Keratinocyte (primary cell): ENCODE results near the gene TPM2. TPM values are rescaled to one million over a fixed set of nuclear protein-coding genes. Genes with fewer than 3 reads are reported as not detected.

Experiments used
- DNase-seq: peaks from one replicate; pipeline ENCODE4 v3.0.0-alpha.2; 2011; ENCODE audit warnings: low read depth, missing footprints, low spot score
- FAIRE-seq: peaks from 2 replicates; lab custom pipeline; 2011; peaks lifted over from hg19 to GRCh38; lab: Jason Lieb, UNC
- H2AFZ ChIP-seq: 2 replicates; pipeline ENCODE4 v1.6.0; 2012; ENCODE audit warnings: low read length, control low read depth, inconsistent platforms; ENCODE audit not compliant: control insufficient read depth
- H3K27ac ChIP-seq: 2 replicates; pipeline ENCODE4 v1.5.1; 2011; ENCODE audit warnings: low read length; ENCODE audit not compliant: control insufficient read depth, insufficient read depth
- H3K27me3 ChIP-seq: 3 replicates; pipeline ENCODE4 v1.6.0; 2011; ENCODE audit warnings: low read length; ENCODE audit not compliant: control insufficient read depth, insufficient read depth; ENCODE audit errors: extremely low read depth
- H3K36me3 ChIP-seq, 2 experiments: 2 replicates in 1 of 2; 3 replicates in 1 of 2; pipeline ENCODE4 v1.5.1; 2011; ENCODE audit warnings: low read length in 2 of 2, mild to moderate bottlenecking in 1 of 2; ENCODE audit not compliant: control insufficient read depth in 2 of 2, insufficient read depth in 2 of 2; ENCODE audit errors: extremely low read depth in 1 of 2
- H3K4me1 ChIP-seq: 3 replicates; pipeline ENCODE4 v1.5.1; 2011; ENCODE audit warnings: low read length; ENCODE audit not compliant: control insufficient read depth, insufficient read depth; ENCODE audit errors: extremely low read depth
- H3K4me2 ChIP-seq: 3 replicates; pipeline ENCODE4 v1.6.0; 2011; ENCODE audit warnings: low read depth, low read length; ENCODE audit not compliant: control insufficient read depth, insufficient read depth; ENCODE audit errors: extremely low read depth
- H3K4me3 ChIP-seq, 3 experiments: fragments of 200-600 bp in 1 of 3; sonication (generic) in 1 of 3; 2 replicates in 2 of 3; 3 replicates in 1 of 3; pipeline ENCODE4 v1.5.1; 2011 to 2016; ENCODE audit warnings: low read length in 3 of 3, mild to moderate bottlenecking in 3 of 3, control low read depth in 2 of 3, inconsistent platforms in 1 of 3, low read depth in 1 of 3, mixed read lengths in 1 of 3, mixed run types in 1 of 3, moderate library complexity in 1 of 3; ENCODE audit not compliant: control insufficient read depth in 2 of 3, insufficient read depth in 2 of 3; ENCODE audit errors: extremely low read depth in 1 of 3
- H3K79me2 ChIP-seq: 2 replicates; pipeline ENCODE4 v1.6.0; 2012; ENCODE audit warnings: low read length; ENCODE audit not compliant: control insufficient read depth, insufficient read depth
- H3K9ac ChIP-seq: 3 replicates; pipeline ENCODE4 v1.6.0; 2011; ENCODE audit warnings: low read length; ENCODE audit not compliant: control insufficient read depth, insufficient read depth; ENCODE audit errors: extremely low read depth
- H3K9me1 ChIP-seq: 3 replicates; pipeline ENCODE4 v1.6.0; 2011; ENCODE audit warnings: low read length; ENCODE audit not compliant: control insufficient read depth, insufficient read depth; ENCODE audit errors: extremely low read depth
- H3K9me3 ChIP-seq: 2 replicates; pipeline ENCODE4 v1.5.1; 2012; ENCODE audit warnings: low read depth, low read length; ENCODE audit not compliant: control insufficient read depth
- H4K20me1 ChIP-seq: 3 replicates; pipeline ENCODE4 v1.6.0; 2011; ENCODE audit warnings: low read length; ENCODE audit not compliant: control insufficient read depth, insufficient read depth; ENCODE audit errors: extremely low read depth
- EZH2 ChIP-seq: IDR thresholded peaks from one replicate; pipeline ENCODE4 v1.6.1; 2012; ENCODE audit warnings: inconsistent platforms, mild to moderate bottlenecking, low read length, moderate library complexity
- dilution Hi-C: fragments of 300-500 bp; cut with MboI; formaldehyde crosslinking; loops from one replicate; pipeline ENCODE4 v1.7.0; 2020; ENCODE audit warnings: low sequenced_read_pairs; ENCODE audit not compliant: extremely low pct_ligation_motif_present
- polyA plus RNA-seq, 5 experiments: library from polyadenylated mRNA; depleted of rRNA in 3 of 5; stranded (reverse) in 3 of 5; stranded (forward) in 1 of 5; unstranded in 1 of 5; fragments of >200 nt; gene quantifications; 1 replicate in 1 of 5; 2 replicates in 3 of 5; 3 replicates in 1 of 5; pipeline versions ENCODE4 v1.2.1 to v1.2.3, GENCODE V29; 2011 to 2012; ENCODE audit warnings: missing spikeins in 2 of 5, low read depth in 1 of 5, low replicate concordance in 1 of 5
- TF ChIP-seq, protein P1 (sequence below), 3 experiments: IDR thresholded peaks in 1 of 3; conservative IDR thresholded peaks in 1 of 3; optimal IDR thresholded peaks in 1 of 3; 2 replicates in 2 of 3; 3 replicates in 1 of 3; pipeline versions ENCODE3 to v1.5.1; 2011; ENCODE audit warnings: low read length in 3 of 3, mild to moderate bottlenecking in 3 of 3, moderate library complexity in 2 of 3, control low read depth in 1 of 3, inconsistent platforms in 1 of 3; ENCODE audit not compliant: insufficient read depth in 2 of 3; ENCODE audit errors: extremely low read depth in 1 of 3

The TPM2 gene
- polyA plus RNA-seq, 1 donor (not counting 4 experiments of a cell fraction or from before 2014, with no cell fraction given), result 53.1 TPM

- no peaks in the 10 kb centered on the region for H3K4me1 ChIP-seq
- H3K4me2 ChIP-seq, result no peak overlapping the region
- H4K20me1 ChIP-seq, result peaks cover 3% of the 10 kb centered on the region
- H3K27ac ChIP-seq, result no peak overlapping the region
- no peak overlapping the region for H3K9ac ChIP-seq
- H3K9me3 ChIP-seq, result no peaks in the 10 kb centered on the region
- no peak overlapping the region for H3K4me3 ChIP-seq
- H3K9me1 ChIP-seq, result no peaks in the 10 kb centered on the region
- DNase-seq (no peak), FAIRE-seq (no peak)
- dilution Hi-C loops, result no loop called here
- TF ChIP-seq, protein P1, sequence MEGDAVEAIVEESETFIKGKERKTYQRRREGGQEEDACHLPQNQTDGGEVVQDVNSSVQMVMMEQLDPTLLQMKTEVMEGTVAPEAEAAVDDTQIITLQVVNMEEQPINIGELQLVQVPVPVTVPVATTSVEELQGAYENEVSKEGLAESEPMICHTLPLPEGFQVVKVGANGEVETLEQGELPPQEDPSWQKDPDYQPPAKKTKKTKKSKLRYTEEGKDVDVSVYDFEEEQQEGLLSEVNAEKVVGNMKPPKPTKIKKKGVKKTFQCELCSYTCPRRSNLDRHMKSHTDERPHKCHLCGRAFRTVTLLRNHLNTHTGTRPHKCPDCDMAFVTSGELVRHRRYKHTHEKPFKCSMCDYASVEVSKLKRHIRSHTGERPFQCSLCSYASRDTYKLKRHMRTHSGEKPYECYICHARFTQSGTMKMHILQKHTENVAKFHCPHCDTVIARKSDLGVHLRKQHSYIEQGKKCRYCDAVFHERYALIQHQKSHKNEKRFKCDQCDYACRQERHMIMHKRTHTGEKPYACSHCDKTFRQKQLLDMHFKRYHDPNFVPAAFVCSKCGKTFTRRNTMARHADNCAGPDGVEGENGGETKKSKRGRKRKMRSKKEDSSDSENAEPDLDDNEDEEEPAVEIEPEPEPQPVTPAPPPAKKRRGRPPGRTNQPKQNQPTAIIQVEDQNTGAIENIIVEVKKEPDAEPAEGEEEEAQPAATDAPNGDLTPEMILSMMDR (optimal IDR thresholded peaks at IDR 0.05 in 1 of 3, IDR thresholded peaks at IDR 0.05 in 1 of 3, conservative IDR thresholded peaks at IDR 0.05 in 1 of 3; ENCODE audit: extremely low read depth in 1 of 3, insufficient read depth in 2 of 3, low read length in 3 of 3), result no peak
- no peak for TF ChIP-seq EZH2
- no peak overlapping the region for H2AFZ ChIP-seq
- peaks cover 41 to 50% of the 10 kb centered on the region in 2 experiments for H3K36me3 ChIP-seq
- H3K27me3 ChIP-seq, result no peaks in the 10 kb centered on the region
- no peaks in the 10 kb centered on the region for H3K79me2 ChIP-seq
Observed at GRCh38 chr9:35697486-35697885, 7.8 kb upstream of the TPM2 start.

- Histone ChIP-seq H3K79me2 (no peaks in the 10 kb centered on the region), H3K36me3 (peaks cover 38 to 44% of the 10 kb centered on the region in 2 experiments), H3K27ac (no peak overlapping the region), H3K4me2 (no peak overlapping the region), H3K4me3 (no peak overlapping the region), H3K9me3 (no peaks in the 10 kb centered on the region), H3K27me3 (no peaks in the 10 kb centered on the region), H3K9me1 (no peaks in the 10 kb centered on the region), H2AFZ (no peak overlapping the region), H3K4me1 (no peaks in the 10 kb centered on the region), H3K9ac (no peak overlapping the region), H4K20me1 (peaks cover 3% of the 10 kb centered on the region)
- DNase-seq (peak; percentile 25), FAIRE-seq (peak; percentile 57)
- dilution Hi-C loops, result no loop called here
- TF ChIP-seq EZH2, result no peak
- TF ChIP-seq, protein P1 (optimal IDR thresholded peaks at IDR 0.05 in 1 of 3, IDR thresholded peaks at IDR 0.05 in 1 of 3, conservative IDR thresholded peaks at IDR 0.05 in 1 of 3; ENCODE audit: extremely low read depth in 1 of 3, insufficient read depth in 2 of 3, low read length in 3 of 3), result peak; percentile 90 to 93 (median 91)
Observed at GRCh38 chr9:35696520-35697215, 6.9 kb upstream of the TPM2 start.
